OCI-LY1 (cell line): ENCODE data around the gene ASCL5.

Source experiments
- H2AFZ ChIP-seq: fragments of 200-600 bp; sonication (generic), shearing (Covaris generic); 2 replicates; pipeline ENCODE4 v1.6.0; 2014; ENCODE audit warnings: antibody characterized with exemption, mild to moderate bottlenecking, low read length
- H3F3A ChIP-seq: fragments of 200-600 bp; sonication (generic), shearing (Covaris generic); 2 replicates; pipeline ENCODE4 v1.6.0; 2014; ENCODE audit warnings: mild to moderate bottlenecking, antibody characterized with exemption, low read length, moderate library complexity; ENCODE audit not compliant: insufficient read depth
- H3K27ac ChIP-seq: fragments of 200-600 bp; sonication (generic); 2 replicates; pipeline ENCODE4 v1.5.1; 2014; ENCODE audit warnings: low read length, mixed run types, mild to moderate bottlenecking, low read depth; ENCODE audit not compliant: poor library complexity, severe bottlenecking
- H3K27me3 ChIP-seq: fragments of 200-600 bp; sonication (generic); 2 replicates; pipeline ENCODE4 v1.6.0; 2014; ENCODE audit warnings: antibody characterized with exemption, mild to moderate bottlenecking, low read length, moderate library complexity; ENCODE audit not compliant: insufficient read depth
- H3K36me3 ChIP-seq: fragments of 200-600 bp; sonication (generic); 2 replicates; pipeline ENCODE4 v1.6.1; 2014; ENCODE audit warnings: mild to moderate bottlenecking, antibody characterized with exemption, low read length, moderate library complexity, mixed read lengths; ENCODE audit not compliant: insufficient read depth
- H3K4me1 ChIP-seq: fragments of 200-600 bp; sonication (generic); 2 replicates; pipeline ENCODE4 v1.5.1; 2014; ENCODE audit warnings: mild to moderate bottlenecking, low read length, moderate library complexity; ENCODE audit not compliant: insufficient read depth, severe bottlenecking
- H3K4me2 ChIP-seq: fragments of 200-600 bp; sonication (generic), shearing (Covaris generic); 2 replicates; pipeline ENCODE4 v1.6.1; 2014; ENCODE audit warnings: low read length
- H3K4me3 ChIP-seq: fragments of 200-600 bp; sonication (generic); 2 replicates; pipeline ENCODE4 v1.5.1; 2014; ENCODE audit warnings: low read length, low read depth, mild to moderate bottlenecking, mixed read lengths; ENCODE audit not compliant: poor library complexity, severe bottlenecking
- H3K79me2 ChIP-seq: fragments of 200-600 bp; shearing (Covaris generic); 2 replicates; pipeline ENCODE4 v1.6.1; 2016; ENCODE audit warnings: mixed run types, low read length, mixed read lengths; ENCODE audit not compliant: insufficient read depth
- H3K9ac ChIP-seq: fragments of 200-600 bp; sonication (generic), shearing (Covaris generic); 2 replicates; pipeline ENCODE4 v1.6.1; 2014; ENCODE audit warnings: mild to moderate bottlenecking, low read length, mixed read lengths
- H3K9me2 ChIP-seq: fragments of 200-600 bp; sonication (generic), shearing (Covaris generic); 2 replicates; pipeline ENCODE4 v1.6.1; 2014; ENCODE audit warnings: low read depth, mild to moderate bottlenecking, low read length, mixed read lengths
- H3K9me3 ChIP-seq: fragments of 200-600 bp; shearing (Covaris generic); 2 replicates; pipeline ENCODE4 v1.6.1; 2014; ENCODE audit warnings: low read length, mixed read lengths
- H4K20me1 ChIP-seq: fragments of 200-600 bp; sonication (generic), shearing (Covaris generic); 2 replicates; pipeline ENCODE4 v1.6.0; 2016; ENCODE audit warnings: mild to moderate bottlenecking, low read length; ENCODE audit not compliant: insufficient read depth
- CTCF ChIP-seq: fragments of 200-600 bp; sonication (generic), shearing (Covaris generic); IDR thresholded peaks from 2 replicates; pipeline ENCODE4 v1.5.1; 2017; ENCODE audit warnings: mild to moderate bottlenecking, antibody characterized with exemption, low read length, moderate library complexity, mixed read lengths
- EZH2 ChIP-seq: fragments of 200-600 bp; sonication (generic), shearing (Covaris generic); IDR thresholded peaks from 2 replicates; pipeline ENCODE4 v1.8.0; 2017; ENCODE audit warnings: borderline replicate concordance, mixed run types, mild to moderate bottlenecking, antibody characterized with exemption, low read length, moderate library complexity, mixed read lengths

The ASCL5 gene

GRCh38 chr1:201157949-201158348, 31.0 kb upstream of the ASCL5 start:
- H3K27ac ChIP-seq: no peak overlapping the region
- H3K36me3 ChIP-seq: no peaks in the 10 kb centered on the region; the same call in 1 of the 2 replicates
- H3K9ac ChIP-seq: no peak overlapping the region
- H2AFZ ChIP-seq: no peak overlapping the region
- H3K9me2 ChIP-seq: no peaks in the 10 kb centered on the region
- peaks cover 8% of the 10 kb centered on the region; the same call in 1 of the 2 replicates for H3K9me3 ChIP-seq
- H3K27me3 ChIP-seq: no peaks in the 10 kb centered on the region; the same call in 1 of the 2 replicates
- TF ChIP-seq EZH2: no peak
- no peak for TF ChIP-seq CTCF
- no peak overlapping the region for H3K4me2 ChIP-seq
- H3K4me3 ChIP-seq: no peak overlapping the region
- H4K20me1 ChIP-seq: no peaks in the 10 kb centered on the region
- no peaks in the 10 kb centered on the region for H3F3A ChIP-seq
- H3K79me2 ChIP-seq: no peaks in the 10 kb centered on the region
- peaks cover 13% of the 10 kb centered on the region for H3K4me1 ChIP-seq

GRCh38 chr1:201156819-201157218, 29.8 kb upstream of the ASCL5 start:
- Histone ChIP-seq H4K20me1 (no peaks in the 10 kb centered on the region), H3K27ac (no peak overlapping the region), H3K4me3 (no peak overlapping the region), H2AFZ (no peak overlapping the region), H3K27me3 (no peaks in the 10 kb centered on the region; the same call in 1 of the 2 replicates), H3K9ac (no peak overlapping the region), H3K36me3 (no peaks in the 10 kb centered on the region; the same call in none of the 2 replicates), H3K9me2 (no peaks in the 10 kb centered on the region), H3K79me2 (no peaks in the 10 kb centered on the region), H3K4me2 (no peak overlapping the region), H3K9me3 (peaks cover 8% of the 10 kb centered on the region; the same call in 1 of the 2 replicates), H3F3A (no peaks in the 10 kb centered on the region), H3K4me1 (peaks cover 18% of the 10 kb centered on the region)
- no peak for TF ChIP-seq CTCF

GRCh38 chr1:201156346-201156745, 29.4 kb upstream of the ASCL5 start:
- Histone ChIP-seq H3K9ac (no peak overlapping the region), H4K20me1 (no peaks in the 10 kb centered on the region), H3K27me3 (no peaks in the 10 kb centered on the region; the same call in 1 of the 2 replicates), H3K27ac (no peak overlapping the region), H3K79me2 (no peaks in the 10 kb centered on the region), H3K4me1 (peaks cover 18% of the 10 kb centered on the region), H3K4me2 (no peak overlapping the region), H3K4me3 (no peak overlapping the region), H3K36me3 (peaks cover 5% of the 10 kb centered on the region), H3K9me2 (no peaks in the 10 kb centered on the region), H3K9me3 (peaks cover 8% of the 10 kb centered on the region; the same call in 1 of the 2 replicates), H3F3A (no peaks in the 10 kb centered on the region), H2AFZ (no peak overlapping the region)
- TF ChIP-seq CTCF (no peak), EZH2 (no peak)
